Measurements from ENCODE around the gene RMDN2.
"Not testable (repeated sequence)": the region's sequence is repeated elsewhere in the genome, so short reads cannot be mapped to it uniquely, and the experiment has no call there.

DNA sequence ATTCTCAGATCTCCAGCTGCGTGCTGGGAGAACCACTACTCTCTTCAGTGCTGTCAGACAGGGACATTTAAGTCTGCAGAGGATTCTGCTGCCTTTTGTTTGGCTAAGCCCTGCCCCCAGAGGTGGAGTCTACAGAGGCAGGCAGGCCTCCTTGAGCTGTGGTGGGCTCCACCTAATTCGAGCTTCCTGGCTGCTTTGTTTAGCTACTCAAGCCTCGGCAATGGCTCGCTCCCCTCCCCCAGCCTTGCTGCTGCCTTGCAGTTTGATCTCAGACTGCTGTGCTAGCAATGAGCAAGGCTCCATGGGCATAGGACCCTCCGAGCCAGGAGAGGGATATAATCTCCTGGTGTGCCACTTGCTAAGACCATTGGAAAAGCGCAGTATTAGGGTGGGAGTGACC is 85.1 kb downstream of the RMDN2 start:
- TF ChIP-seq, protein P1, sequence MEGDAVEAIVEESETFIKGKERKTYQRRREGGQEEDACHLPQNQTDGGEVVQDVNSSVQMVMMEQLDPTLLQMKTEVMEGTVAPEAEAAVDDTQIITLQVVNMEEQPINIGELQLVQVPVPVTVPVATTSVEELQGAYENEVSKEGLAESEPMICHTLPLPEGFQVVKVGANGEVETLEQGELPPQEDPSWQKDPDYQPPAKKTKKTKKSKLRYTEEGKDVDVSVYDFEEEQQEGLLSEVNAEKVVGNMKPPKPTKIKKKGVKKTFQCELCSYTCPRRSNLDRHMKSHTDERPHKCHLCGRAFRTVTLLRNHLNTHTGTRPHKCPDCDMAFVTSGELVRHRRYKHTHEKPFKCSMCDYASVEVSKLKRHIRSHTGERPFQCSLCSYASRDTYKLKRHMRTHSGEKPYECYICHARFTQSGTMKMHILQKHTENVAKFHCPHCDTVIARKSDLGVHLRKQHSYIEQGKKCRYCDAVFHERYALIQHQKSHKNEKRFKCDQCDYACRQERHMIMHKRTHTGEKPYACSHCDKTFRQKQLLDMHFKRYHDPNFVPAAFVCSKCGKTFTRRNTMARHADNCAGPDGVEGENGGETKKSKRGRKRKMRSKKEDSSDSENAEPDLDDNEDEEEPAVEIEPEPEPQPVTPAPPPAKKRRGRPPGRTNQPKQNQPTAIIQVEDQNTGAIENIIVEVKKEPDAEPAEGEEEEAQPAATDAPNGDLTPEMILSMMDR (IDR thresholded peaks at IDR 0.05), result not testable (repeated sequence)
- not testable (repeated sequence) for TF ChIP-seq POLR2A (IDR thresholded peaks at IDR 0.05)
